SH-SY5Y (cell line): ENCODE data around the gene SLC12A2.

Source experiments
- GATA2 ChIP-seq: IDR thresholded peaks from 2 replicates; pipeline ENCODE4 v1.6.1; 2011; ENCODE audit warnings: mild to moderate bottlenecking, low read depth, low read length
- GATA3 ChIP-seq: IDR thresholded peaks from 2 replicates; pipeline ENCODE4 v1.6.1; 2011; ENCODE audit warnings: low read depth, mild to moderate bottlenecking, low read length, moderate library complexity

DNA sequence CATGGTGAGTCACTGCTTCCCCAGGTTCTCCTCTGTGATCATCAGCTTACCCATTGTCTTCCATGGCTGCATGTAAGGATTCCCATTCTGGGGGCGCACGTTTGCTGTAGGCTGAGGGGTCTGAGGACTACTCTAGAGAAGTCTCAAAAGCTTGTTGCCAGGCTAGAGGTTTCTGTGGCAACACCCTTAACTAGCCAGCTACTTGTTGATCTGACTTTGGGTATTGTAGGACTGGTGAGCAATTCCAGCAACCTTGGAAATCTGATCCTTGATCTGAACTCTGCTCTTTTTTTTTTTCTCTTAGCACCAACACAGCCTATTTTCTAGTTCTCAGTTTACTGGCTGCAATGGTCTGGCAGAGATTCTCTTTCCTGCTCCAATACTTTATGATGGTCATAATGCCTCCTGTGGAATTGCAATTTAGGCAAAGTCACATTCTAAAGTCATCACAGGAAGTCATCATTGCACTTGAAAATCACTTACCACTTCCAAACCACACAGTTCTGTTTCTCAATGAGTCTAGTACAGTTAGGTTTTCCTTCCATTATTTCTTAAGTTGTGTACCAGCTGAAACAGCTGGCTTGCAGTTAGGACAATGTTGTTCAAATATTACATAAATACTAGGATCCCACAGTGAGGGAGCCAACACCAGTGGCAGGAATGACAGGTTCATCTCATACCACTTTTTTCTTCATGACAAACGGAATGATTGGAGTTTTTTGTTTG lies 110.3 kb downstream of the SLC12A2 start:
- TF ChIP-seq GATA2 = no peak
- TF ChIP-seq GATA3 = no peak
